ENCODE results near the gene DLG2.

Gene DLG2

GRCh38 chr11:83713708-83714107, 1913.4 kb downstream of the DLG2 start:
- no peak overlapping the region for H3K4me3 ChIP-seq (replicated peaks in 1 of 2; ENCODE audit: low read depth in 2 of 2, low read length in 2 of 2)
- no peak for TF ChIP-seq CTCF (IDR thresholded peaks at IDR 0.05; ENCODE audit: low read depth, low read length)
- DNase-seq (ENCODE audit: low read depth in 2 of 2), result peak in 1 of 2 donors; percentile 16

GRCh38 chr11:83711106-83711527, 1916.0 kb downstream of the DLG2 start:
- no peak for TF ChIP-seq CTCF (IDR thresholded peaks at IDR 0.05; ENCODE audit: low read depth, low read length)
- H3K4me3 ChIP-seq (replicated peaks in 1 of 2; ENCODE audit: low read depth in 2 of 2, low read length in 2 of 2), result no peak overlapping the region
- no peak for DNase-seq (ENCODE audit: low read depth in 2 of 2)

GRCh38 chr11:83709434-83709833, 1917.7 kb downstream of the DLG2 start:
- no peak for TF ChIP-seq CTCF (IDR thresholded peaks at IDR 0.05; ENCODE audit: low read depth, low read length)
- H3K4me3 ChIP-seq (replicated peaks in 1 of 2; ENCODE audit: low read depth in 2 of 2, low read length in 2 of 2), result no peak overlapping the region
- DNase-seq (ENCODE audit: low read depth in 2 of 2), result no peak

- no peak for DNase-seq (ENCODE audit: low read depth in 2 of 2)
- no peak for TF ChIP-seq CTCF (IDR thresholded peaks at IDR 0.05; ENCODE audit: low read depth, low read length)
- H3K4me3 ChIP-seq (replicated peaks in 1 of 2; ENCODE audit: low read depth in 2 of 2, low read length in 2 of 2), result no peak overlapping the region
Measured at GRCh38 chr11:83706566-83706965, 1920.6 kb downstream of the DLG2 start.

- DNase-seq (ENCODE audit: low read depth in 2 of 2), result no peak
- H3K4me3 ChIP-seq (replicated peaks in 1 of 2; ENCODE audit: low read depth in 2 of 2, low read length in 2 of 2), result no peak overlapping the region
- TF ChIP-seq CTCF (IDR thresholded peaks at IDR 0.05; ENCODE audit: low read depth, low read length), result no peak
Measured at GRCh38 chr11:83702796-83703195, 1924.3 kb downstream of the DLG2 start.

- no peak for TF ChIP-seq CTCF (IDR thresholded peaks at IDR 0.05; ENCODE audit: low read depth, low read length)
Measured at GRCh38 chr11:83697518-83697917, 1929.6 kb downstream of the DLG2 start.

GRCh38 chr11:83695046-83695445, 1932.1 kb downstream of the DLG2 start:
- DNase-seq (ENCODE audit: low read depth in 2 of 2), result no peak
- no peak overlapping the region for H3K4me3 ChIP-seq (replicated peaks in 1 of 2; ENCODE audit: low read depth in 2 of 2, low read length in 2 of 2)
- TF ChIP-seq CTCF (IDR thresholded peaks at IDR 0.05; ENCODE audit: low read depth, low read length), result no peak

More at GRCh38 chr11:83697518-83697917, 1929.6 kb downstream of the DLG2 start:
- no peak overlapping the region for H3K4me3 ChIP-seq (replicated peaks in 1 of 2; ENCODE audit: low read depth in 2 of 2, low read length in 2 of 2)
- no peak for DNase-seq (ENCODE audit: low read depth in 2 of 2)
